GM18498 (cell line): ENCODE measurements around the gene CMYA5.
A peak's percentile ranks its signal among the peaks of the same experiment; 100 is the strongest.
"Not testable (repeated sequence)": the region's sequence is repeated elsewhere in the genome, so short reads cannot be mapped to it uniquely, and the experiment has no call there.

Source experiments
- ATAC-seq: cut with Tn5 transposase; IDR thresholded peaks from one replicate; pipeline ENCODE4 v1.9.1; 2021; ENCODE audit warnings: mild to moderate bottlenecking, moderate library complexity; ENCODE audit not compliant: unreplicated experiment

Gene CMYA5

DNA sequence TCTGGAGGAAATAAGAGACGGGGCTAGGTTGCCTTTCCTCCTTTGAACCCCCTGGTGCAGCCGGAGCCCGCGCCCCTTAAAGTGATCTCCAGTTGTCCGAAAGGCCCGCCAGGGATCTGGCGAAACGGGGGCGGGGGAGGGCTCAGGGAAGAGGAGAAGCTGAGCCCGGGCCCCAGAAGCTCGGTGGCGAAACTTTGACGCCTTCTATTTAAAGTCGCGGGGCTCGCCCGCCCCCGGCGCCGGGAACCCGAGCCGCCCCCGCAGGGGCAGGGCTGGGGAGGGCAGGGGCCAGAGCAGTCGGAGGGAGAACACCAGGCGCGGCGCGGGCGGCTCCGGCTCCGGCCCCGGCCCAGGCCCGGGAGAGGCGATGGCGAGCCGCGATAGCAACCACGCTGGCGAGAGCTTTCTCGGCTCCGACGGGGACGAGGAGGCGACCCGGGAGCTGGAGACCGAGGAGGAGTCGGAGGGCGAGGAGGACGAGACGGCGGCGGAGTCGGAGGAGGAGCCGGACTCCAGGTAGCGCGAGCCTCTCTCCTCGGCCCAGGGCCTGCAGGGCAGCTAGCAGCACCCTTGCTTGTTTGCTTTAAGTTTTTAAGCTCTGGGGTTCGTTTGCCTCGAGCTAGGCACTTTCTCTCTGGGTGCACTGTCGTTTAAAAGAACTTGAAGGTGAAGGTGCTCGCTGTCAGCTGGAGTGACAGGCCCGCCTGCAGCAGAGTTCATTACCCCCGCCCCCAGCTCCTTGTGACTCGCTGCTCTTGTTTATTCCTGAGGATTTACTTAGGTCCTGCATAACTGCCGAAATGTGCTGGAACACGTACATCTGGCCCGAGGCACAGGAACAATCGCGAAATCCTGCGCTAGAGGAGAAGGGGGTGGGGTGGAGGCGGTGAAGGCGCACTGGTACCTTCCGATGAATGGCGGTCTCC lies at the start of gene CMYA5:
Gene CMYA5 (plus strand): TSS at position 296 of the 926 bp plus-strand sequence. CDS start 72 bp downstream, at position 368.
- no peak for ATAC-seq

- no peak for ATAC-seq
These were observed 49.0 kb upstream of the CMYA5 start for GRCh38 chr5:79640571-79641055.

DNA sequence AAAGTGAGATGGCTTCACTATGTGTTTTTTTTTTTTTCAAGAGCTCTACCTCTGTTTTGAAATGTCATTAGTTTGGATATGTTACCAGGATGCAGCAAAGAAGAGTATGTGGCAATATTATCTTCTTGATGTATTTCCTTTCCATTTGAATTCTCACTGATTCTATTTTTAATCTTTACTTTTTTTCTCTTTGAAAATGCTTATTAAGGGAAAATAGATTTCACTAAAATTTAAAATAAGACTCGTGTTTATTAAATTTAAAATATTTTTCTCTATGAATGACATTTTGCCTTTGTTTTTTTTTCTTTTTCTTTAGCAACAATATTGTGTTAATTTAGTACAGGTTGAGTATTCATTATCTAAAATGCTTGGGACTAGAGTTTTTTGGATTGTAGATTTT lies 48.2 kb upstream of the CMYA5 start:
- ATAC-seq, result no peak

DNA sequence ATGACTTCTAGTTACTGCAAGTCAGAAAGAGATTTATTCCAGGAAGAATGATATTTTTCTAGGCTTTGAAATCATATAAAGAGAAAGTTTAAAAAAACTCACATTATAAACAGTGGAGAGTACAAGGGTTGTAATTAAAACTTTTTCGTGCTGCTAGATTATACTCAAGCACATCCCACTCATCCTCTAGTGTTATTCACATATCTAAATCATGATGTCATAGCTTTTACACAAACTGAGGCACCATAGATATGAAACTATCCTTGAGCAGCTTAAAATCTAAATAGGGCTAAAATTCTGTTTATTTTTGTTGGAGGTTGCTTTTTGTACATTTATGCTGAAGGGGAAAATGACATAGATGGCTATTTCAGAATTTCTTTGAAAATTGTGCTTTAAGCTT lies 47.4 kb upstream of the CMYA5 start:
- no peak for ATAC-seq

DNA sequence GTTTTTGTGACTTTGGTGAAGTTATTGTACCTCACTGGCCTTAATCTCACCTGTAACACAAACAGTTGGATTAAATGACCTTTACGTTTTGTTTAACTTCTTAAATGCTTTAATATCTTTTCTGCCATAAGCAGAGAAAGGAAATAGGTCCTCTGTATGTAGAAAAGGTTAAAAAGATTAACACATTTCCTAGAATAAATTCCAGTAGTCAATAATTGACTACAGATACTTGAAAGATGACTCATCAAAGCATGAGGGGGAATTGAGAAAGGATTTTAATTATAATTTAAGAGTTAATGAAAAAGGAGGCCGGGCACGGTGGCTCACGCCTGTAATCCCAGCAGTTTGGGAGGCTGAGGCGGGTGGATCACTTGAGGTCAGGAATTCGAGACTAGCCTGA lies 35.8 kb upstream of the CMYA5 start:
- ATAC-seq, result no peak

GRCh38 chr5:79663212-79663611 lies 26.4 kb upstream of the CMYA5 start:
- no peak for ATAC-seq

- ATAC-seq, result no peak
These were observed 22.9 kb upstream of the CMYA5 start for GRCh38 chr5:79666758-79667157.

GRCh38 chr5:79672392-79672791 lies 17.2 kb upstream of the CMYA5 start:
- ATAC-seq, result no peak

DNA sequence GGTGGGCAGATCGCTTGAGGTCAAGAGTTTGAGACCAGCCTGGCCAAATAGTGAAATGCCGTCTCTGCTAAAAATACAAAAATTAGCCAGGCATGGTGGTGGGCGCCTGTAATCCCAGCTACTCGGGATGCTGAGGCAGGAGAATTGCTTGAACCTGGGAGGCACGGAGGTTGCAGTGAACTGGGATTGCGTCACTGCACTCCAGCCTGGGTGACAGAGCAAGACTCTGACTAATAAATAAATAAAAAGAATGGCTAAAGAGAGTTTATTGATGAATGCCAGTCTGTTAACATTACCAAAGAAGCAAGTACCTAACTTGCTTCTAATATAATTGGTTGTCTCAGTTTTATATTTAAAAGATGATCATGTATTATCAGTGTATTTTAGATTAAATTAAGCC lies 13.3 kb upstream of the CMYA5 start:
- ATAC-seq, result not testable (repeated sequence)

GRCh38 chr5:79682102-79682501 lies 7.5 kb upstream of the CMYA5 start:
- ATAC-seq, result not testable (repeated sequence)

- no peak for ATAC-seq
These were observed 4.9 kb upstream of the CMYA5 start for GRCh38 chr5:79684782-79685181.

GRCh38 chr5:79685627-79686026 lies 4.0 kb upstream of the CMYA5 start:
- ATAC-seq, result no peak

DNA sequence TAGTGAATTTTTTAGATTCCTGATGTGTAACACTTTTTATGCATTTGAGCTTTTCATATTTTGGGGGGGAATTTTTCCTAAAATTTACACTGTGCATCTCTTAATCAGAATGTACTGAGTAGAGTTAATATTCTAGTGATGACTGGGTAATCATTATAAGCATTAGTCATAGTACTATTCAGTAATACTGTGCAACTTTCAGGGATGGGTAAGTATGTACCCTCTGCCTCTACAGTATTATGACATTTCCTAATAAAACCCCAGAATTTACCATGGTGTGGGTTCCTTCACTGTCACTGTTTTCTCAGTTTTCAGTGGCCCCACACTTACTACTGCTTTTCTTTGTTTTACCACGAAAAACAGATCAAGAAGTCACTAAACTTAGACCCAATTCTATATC lies 2.8 kb upstream of the CMYA5 start:
- ATAC-seq, result no peak

- no peak for ATAC-seq
These were observed 1.7 kb upstream of the CMYA5 start for GRCh38 chr5:79687889-79688288.

- ATAC-seq, result no peak
These were observed 1.4 kb downstream of the CMYA5 start for GRCh38 chr5:79691007-79691406.

DNA sequence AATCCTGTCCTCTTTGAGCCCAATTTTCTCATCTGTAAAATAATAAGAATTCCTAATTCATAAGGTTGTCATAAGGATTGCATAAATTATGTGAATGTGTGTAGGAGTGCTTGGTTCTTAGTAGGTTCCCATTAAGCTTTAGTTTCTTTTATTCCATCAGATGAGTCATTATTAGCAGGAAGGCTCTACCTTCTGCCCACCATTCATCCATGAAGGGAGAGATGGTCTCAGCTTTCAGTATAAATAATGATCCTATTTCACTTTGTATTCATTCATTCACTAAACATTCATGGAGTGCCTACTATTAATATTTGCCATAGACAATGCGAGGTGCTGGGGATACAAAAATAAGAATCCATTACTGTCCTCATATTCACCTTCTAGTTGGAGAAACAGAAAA lies 3.0 kb downstream of the CMYA5 start:
- no peak for ATAC-seq

DNA sequence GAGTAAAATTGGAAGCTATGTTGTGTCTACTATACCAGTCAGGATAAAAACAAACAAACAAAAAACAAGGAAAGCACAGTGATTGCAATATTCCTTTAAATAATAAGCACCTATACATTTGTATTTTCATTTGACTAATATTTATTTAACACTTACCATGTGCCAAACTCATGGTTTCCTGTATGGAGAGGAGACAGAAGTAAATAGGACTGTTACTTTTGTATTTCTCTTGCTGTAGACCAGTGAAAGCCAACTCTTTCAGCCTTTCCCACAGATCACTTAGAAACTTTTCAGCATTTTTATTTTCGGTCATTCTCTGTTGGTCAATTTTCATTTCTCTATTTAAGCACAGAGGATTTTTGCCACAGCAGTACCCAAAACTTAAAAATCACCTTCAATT lies 4.5 kb downstream of the CMYA5 start:
- no peak for ATAC-seq

GRCh38 chr5:79694652-79695051 lies 5.0 kb downstream of the CMYA5 start:
- no peak for ATAC-seq

DNA sequence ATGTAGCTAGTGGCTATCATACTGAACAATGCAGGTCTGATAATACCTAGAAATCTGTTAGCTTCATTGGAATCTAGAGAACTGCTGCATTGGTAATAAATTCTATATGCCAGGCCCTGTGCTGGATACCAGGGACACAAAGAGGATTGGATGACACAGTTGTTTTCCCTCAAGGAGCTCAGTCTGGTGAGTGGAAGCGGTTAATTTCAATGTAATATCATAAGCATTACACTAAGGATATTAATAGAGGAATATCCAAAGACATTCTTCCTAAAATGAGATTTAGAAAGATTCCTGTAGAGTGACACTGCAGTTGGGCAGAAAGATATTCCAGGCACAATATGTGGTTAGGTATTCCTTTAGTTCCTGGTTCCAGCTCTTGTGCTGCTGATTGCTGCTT lies 5.9 kb downstream of the CMYA5 start:
- no peak for ATAC-seq

DNA sequence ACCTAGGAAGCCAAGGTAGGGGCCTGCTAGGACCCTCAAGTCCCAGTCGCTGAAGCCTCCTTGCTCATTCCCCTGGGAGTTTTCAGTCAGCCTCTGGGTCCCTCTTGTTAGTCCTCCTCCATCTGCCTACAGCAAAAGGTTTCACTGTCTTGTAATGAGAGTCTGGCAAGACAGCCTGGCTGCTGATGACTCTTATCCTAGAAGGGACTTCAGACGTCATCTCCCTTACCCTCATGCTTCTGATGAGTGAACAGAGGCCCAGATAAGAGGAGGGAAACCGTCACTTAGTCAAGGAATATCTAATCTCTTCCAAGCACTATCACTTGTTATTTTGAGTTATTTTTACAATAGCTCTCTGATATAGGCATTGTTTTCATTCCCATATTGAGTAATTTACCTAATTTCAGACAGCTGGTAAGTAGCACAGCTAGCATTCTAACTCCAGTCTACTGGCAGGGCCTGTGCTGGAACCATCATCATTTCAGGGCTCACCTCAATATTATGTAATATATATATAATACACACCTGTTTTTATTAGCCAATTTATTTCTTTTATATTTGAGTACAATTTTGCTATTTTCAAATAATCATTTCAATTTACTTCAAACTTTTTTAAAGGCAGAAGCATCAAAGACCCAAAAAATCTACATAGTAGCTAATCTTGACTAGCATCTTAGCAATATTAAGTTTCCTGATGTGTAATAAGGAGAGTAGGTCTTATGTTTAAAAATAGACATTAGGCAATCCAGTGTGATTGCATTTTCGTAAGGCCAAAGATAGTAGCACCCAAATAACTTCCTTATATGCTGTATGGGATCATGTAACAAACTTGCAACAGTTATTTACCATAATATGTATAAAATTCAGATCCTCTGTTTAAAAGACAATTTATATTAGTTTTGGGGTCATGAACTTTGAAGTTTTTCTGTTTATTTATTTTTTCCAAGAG lies 7.9 kb downstream of the CMYA5 start:
- no peak for ATAC-seq

GRCh38 chr5:79699763-79700400 lies 10.2 kb downstream of the CMYA5 start:
- ATAC-seq, result peak; percentile 92
